ENCODE results near the gene PRIMPOL. TPM values are rescaled to one million over a fixed set of nuclear protein-coding genes. Genes with fewer than 3 reads are reported as not detected.
"Not testable (repeated sequence)": the region's sequence is repeated elsewhere in the genome, so short reads cannot be mapped to it uniquely, and the experiment has no call there.

The PRIMPOL gene
- total RNA-seq, 1 experiment from 2014 or later, result 9.4 TPM

DNA sequence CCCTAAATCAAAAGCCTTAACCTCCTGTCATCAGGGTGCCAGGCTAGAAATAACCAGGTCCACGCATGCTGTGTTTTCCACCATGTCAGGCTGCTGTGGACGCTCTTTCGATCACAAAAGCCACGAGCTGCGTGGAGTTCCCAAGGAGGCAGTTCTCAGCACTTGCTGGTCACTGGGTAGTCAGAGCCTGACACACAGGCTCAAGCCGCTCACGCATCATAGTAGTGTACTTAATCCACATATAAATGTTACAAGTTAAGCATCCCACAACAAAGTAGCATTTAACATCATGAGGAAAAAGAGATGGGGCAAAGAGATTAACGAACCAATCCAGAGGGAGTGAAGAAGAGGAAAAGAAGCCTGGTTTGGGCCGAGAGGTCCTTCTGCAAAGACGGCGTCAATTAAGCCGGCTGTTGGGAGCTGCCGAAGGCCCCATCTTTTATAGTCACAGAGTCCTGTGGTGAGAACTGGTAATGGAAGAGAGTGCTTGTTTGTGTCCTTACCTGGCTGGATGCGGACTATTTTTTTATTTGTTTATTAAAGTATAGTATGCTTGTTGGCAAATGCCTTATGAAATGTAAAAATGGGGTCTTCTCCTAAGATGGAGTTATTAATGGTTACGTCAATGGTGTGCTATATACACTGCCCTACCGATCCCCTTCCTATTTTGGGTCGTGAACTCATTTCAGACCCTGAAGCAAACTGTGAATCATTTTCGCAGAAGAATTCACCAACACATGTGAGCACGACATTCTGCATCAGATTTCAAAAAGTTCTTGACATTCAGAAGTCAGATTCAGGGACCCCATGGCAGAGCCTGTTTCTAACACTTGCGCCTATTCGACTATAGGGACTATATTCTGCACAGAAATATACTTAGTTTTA lies 675 bp downstream of the PRIMPOL start:
- no peaks in the 10 kb centered on the region for H3F3A ChIP-seq (ENCODE audit: low read length, unreplicated experiment)
- peaks cover 21% of the 10 kb centered on the region for H3K4me1 ChIP-seq (ENCODE audit: insufficient read depth, low read length)
- H3K36me3 ChIP-seq (ENCODE audit: low read depth, low read length), result no peaks in the 10 kb centered on the region
- H3K9me2 ChIP-seq (replicated peaks; ENCODE audit: low read length), result no peaks in the 10 kb centered on the region
- ChIA-PET CTCF (interaction anchor here (1.0 kb wide), 1 partner anchor 95 kb away, joined by 3 read pairs; no protein-coding TSS in a partner anchor), POLR2A (ENCODE audit: unreplicated experiment) (interaction anchor here (0.6 kb wide), 2 partner anchors 421 to 891 kb away, joined by 4 read pairs; no protein-coding TSS in a partner anchor)
- ATAC-seq, result peak; percentile 19
- peak overlapping the region; percentile 88 for H3K9ac ChIP-seq (ENCODE audit: low read length)
- peaks cover 45% of the 10 kb centered on the region for H3K79me2 ChIP-seq (ENCODE audit: low read length)
- peak overlapping the region; percentile 57 for H3K27ac ChIP-seq (ENCODE audit: low read length)
- no peak for TF ChIP-seq CTCF (conservative IDR thresholded peaks at IDR 0.05; ENCODE audit: low read depth, low read length)
- TF ChIP-seq EZH2phosphoT487 (IDR thresholded peaks at IDR 0.05; ENCODE audit: borderline replicate concordance, low read length), result no peak
- TF ChIP-seq EZH2 (IDR thresholded peaks at IDR 0.05; ENCODE audit: low read length, unreplicated experiment), result no peak
- H2AFZ ChIP-seq (ENCODE audit: low read length), result peak overlapping the region; percentile 89
- peak; percentile 14 for DNase-seq
- no peaks in the 10 kb centered on the region for H3K9me3 ChIP-seq (ENCODE audit: low read length)
- H3K27me3 ChIP-seq (ENCODE audit: low read length), result no peaks in the 10 kb centered on the region
- peak overlapping the region; percentile 93 for H3K4me3 ChIP-seq (ENCODE audit: low read length)
- H4K20me1 ChIP-seq (ENCODE audit: low read length), result no peaks in the 10 kb centered on the region
- peak overlapping the region; percentile 90 for H3K4me2 ChIP-seq (ENCODE audit: low read length)
- BruUV-seq (replicated peaks), result TSS peak; percentile 91
- intact Hi-C loops (cut with micrococcal nuclease), result loop anchor here (1.0 to 10.0 kb wide), 6 partner anchors 38 to 385 kb away; partner anchors contain the start of genes CENPU and IRF2

DNA sequence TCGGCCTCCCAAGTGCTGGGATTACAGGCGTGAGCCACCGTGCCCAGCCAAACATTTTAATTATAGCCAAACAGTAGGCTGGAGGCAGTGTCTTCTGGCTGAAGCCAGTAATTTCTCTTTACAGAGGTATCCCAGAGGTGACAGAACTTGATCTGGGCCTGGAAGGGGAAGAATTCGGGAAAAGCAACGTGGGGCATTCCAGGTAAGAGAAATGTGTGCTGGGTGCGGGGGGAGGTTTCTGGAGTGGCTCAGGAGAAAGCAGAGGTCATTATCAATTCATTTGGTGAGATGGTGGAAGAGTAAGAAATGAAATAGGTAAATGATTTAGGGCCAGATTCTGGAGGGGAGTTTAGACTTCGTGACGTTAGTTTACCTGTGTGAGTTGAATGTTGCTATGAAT lies 2.4 kb downstream of the PRIMPOL start:
- BruUV-seq (replicated peaks), result no TSS peak
- no peaks in the 10 kb centered on the region for H3F3A ChIP-seq (ENCODE audit: low read length, unreplicated experiment)
- TF ChIP-seq EZH2phosphoT487 (IDR thresholded peaks at IDR 0.05; ENCODE audit: borderline replicate concordance, low read length) (no peak), CTCF (conservative IDR thresholded peaks at IDR 0.05; ENCODE audit: low read depth, low read length) (no peak), EZH2 (IDR thresholded peaks at IDR 0.05; ENCODE audit: low read length, unreplicated experiment) (no peak)

DNA sequence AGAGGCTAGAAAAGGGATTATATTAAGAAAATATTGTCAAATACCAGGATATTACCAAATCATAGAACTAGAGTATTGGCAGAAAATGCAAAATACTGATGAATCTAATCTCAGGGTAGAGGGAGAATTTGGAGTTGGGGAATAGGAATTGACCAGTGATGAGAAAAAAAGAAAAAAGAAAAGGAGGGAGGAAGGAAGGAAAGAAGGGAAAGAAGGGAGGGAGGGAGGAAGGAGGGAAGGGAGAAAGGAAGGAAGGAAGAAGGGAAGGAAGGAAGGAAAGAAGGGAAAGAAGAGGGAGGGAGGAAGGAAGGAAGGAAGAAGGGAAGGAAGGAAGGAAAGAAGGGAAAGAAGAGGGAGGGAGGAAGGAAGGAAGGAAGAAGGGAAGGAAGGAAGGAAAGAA lies 3.1 kb downstream of the PRIMPOL start:
- H3K36me3 ChIP-seq (ENCODE audit: low read depth, low read length); H3K27me3 ChIP-seq (ENCODE audit: low read length); H4K20me1 ChIP-seq (ENCODE audit: low read length); POLR2A ChIA-PET (ENCODE audit: unreplicated experiment); H3K4me3 ChIP-seq (ENCODE audit: low read length); H2AFZ ChIP-seq (ENCODE audit: low read length); ATAC-seq; DNase-seq; H3K9me3 ChIP-seq (ENCODE audit: low read length); H3K27ac ChIP-seq (ENCODE audit: low read length); intact Hi-C loops (cut with micrococcal nuclease); H3K9ac ChIP-seq (ENCODE audit: low read length); H3K9me2 ChIP-seq (replicated peaks; ENCODE audit: low read length); CTCF ChIA-PET; H3F3A ChIP-seq (ENCODE audit: low read length, unreplicated experiment); H3K4me2 ChIP-seq (ENCODE audit: low read length); BruUV-seq (replicated peaks): not testable (repeated sequence)
- H3K79me2 ChIP-seq (ENCODE audit: low read length), result peaks cover 20% of the 10 kb centered on the region
- H3K4me1 ChIP-seq (ENCODE audit: insufficient read depth, low read length), result peaks cover 13% of the 10 kb centered on the region

More for the DNA sequence above, 2.4 kb downstream of the PRIMPOL start:
- Histone ChIP-seq H3K4me1 (ENCODE audit: insufficient read depth, low read length) (peaks cover 20% of the 10 kb centered on the region), H3K27me3 (ENCODE audit: low read length) (no peaks in the 10 kb centered on the region), H3K9me2 (replicated peaks; ENCODE audit: low read length) (no peaks in the 10 kb centered on the region), H3K4me2 (ENCODE audit: low read length) (no peak overlapping the region), H3K9me3 (ENCODE audit: low read length) (no peaks in the 10 kb centered on the region), H4K20me1 (ENCODE audit: low read length) (no peaks in the 10 kb centered on the region), H2AFZ (ENCODE audit: low read length) (no peak overlapping the region), H3K27ac (ENCODE audit: low read length) (no peak overlapping the region), H3K9ac (ENCODE audit: low read length) (no peak overlapping the region), H3K79me2 (ENCODE audit: low read length) (peaks cover 28% of the 10 kb centered on the region), H3K36me3 (ENCODE audit: low read depth, low read length) (no peaks in the 10 kb centered on the region), H3K4me3 (ENCODE audit: low read length) (no peak overlapping the region)
- intact Hi-C loops (cut with micrococcal nuclease), result no loop called here
- ATAC-seq (no peak), DNase-seq (no peak)
- ChIA-PET POLR2A (ENCODE audit: unreplicated experiment) (no interaction called here), CTCF (no interaction called here)
